ENCODE data around the gene PHF10.

PHF10 gene

DNA sequence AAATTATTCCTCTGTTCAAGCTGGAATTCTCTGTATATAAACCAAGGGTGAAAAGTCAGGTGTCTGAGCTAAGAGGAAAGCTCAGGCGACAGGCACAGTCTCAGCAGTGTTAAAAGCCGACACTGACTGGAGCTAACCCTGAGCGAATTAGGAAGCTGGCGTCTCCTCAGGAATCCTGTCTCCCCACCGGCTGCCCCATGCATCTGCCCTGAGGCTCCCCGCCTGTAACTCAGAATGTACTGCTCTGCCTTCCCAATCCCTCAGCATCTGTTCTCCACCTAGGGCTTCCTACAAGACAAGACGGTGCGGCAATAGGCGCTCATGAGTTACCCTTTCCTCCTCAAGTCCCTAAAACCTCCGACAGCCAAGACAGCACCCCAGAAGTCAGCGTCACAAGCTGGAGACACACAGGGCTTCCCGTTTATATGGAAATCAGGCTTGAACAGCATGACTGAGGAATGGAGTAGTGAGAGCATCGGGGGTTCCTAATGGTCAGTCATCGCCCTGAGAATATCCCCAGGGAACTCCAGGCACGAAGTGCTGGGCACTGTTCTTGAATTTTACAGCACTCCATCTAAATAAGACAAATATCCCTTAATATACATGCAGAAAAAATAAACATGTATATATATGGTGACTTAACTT is 56.0 kb downstream of the PHF10 start:
- Mint-ChIP-seq H3K27ac (no peak overlapping the region), H3K36me3 (peaks cover 14% of the 10 kb centered on the region), H3K9me3 (no peaks in the 10 kb centered on the region), H3K4me3 (no peak overlapping the region), H3K4me1 (no peaks in the 10 kb centered on the region)
- DNase-seq (ENCODE audit: low spot score in 2 of 2) (peak in 1 of 2 donors; percentile 41), ATAC-seq (no peak)

- H3K27ac Mint-ChIP-seq = no peak overlapping the region
- no peak for ATAC-seq
- H3K36me3 Mint-ChIP-seq = peaks cover 14% of the 10 kb centered on the region
- no peak overlapping the region for H3K4me3 Mint-ChIP-seq
- H3K4me1 Mint-ChIP-seq = no peaks in the 10 kb centered on the region
- no peaks in the 10 kb centered on the region for H3K9me3 Mint-ChIP-seq
- DNase-seq (ENCODE audit: low spot score in 2 of 2) = peak in 1 of 2 donors; percentile 28
Observed at GRCh38 chr6:169667716-169668115, 56.6 kb downstream of the PHF10 start.

- H3K27ac Mint-ChIP-seq = peak overlapping the region; percentile 43
Observed at GRCh38 chr6:169666441-169666840, 57.9 kb downstream of the PHF10 start.

GRCh38 chr6:169665289-169665688 is 59.0 kb downstream of the PHF10 start:
- no peak overlapping the region for H3K4me3 Mint-ChIP-seq
- no peak overlapping the region for H3K27ac Mint-ChIP-seq
- ATAC-seq = no peak
- no peaks in the 10 kb centered on the region for H3K4me1 Mint-ChIP-seq
- no peaks in the 10 kb centered on the region for H3K9me3 Mint-ChIP-seq
- peak in 1 of 2 donors; percentile 17 for DNase-seq (ENCODE audit: low spot score in 2 of 2)
- peaks cover 14% of the 10 kb centered on the region for H3K36me3 Mint-ChIP-seq

More at GRCh38 chr6:169666441-169666840, 57.9 kb downstream of the PHF10 start:
- ATAC-seq (no peak), DNase-seq (ENCODE audit: low spot score in 2 of 2) (peak in 1 of 2 donors; percentile 20)
- no peaks in the 10 kb centered on the region for H3K4me1 Mint-ChIP-seq
- H3K4me3 Mint-ChIP-seq = no peak overlapping the region
- peaks cover 14% of the 10 kb centered on the region for H3K36me3 Mint-ChIP-seq
- H3K9me3 Mint-ChIP-seq = no peaks in the 10 kb centered on the region

DNA sequence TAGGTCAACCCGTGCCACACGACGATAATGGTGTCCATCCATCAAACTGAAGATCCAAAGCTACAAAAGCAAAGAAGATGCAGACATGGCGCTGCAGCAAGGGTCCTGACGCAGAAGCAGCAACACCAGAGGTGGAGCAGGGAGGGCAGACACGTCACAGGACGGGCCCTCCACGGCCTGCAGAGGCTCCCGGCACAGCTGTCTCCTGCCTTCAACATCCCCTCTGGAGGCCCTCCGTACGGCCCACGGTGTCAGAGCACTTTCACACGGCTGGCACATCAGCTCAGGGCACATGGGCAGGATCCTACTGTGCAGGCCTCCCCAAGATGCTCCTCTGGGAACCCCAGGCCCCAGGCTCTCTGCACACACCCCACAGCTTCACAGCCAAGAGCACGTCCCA is 60.1 kb downstream of the PHF10 start:
- H3K9me3 Mint-ChIP-seq = no peaks in the 10 kb centered on the region
- peaks cover 14% of the 10 kb centered on the region for H3K36me3 Mint-ChIP-seq
- ATAC-seq (no peak), DNase-seq (ENCODE audit: low spot score in 2 of 2) (peak in 1 of 2 donors; percentile 15)
- H3K27ac Mint-ChIP-seq = no peak overlapping the region
- H3K4me1 Mint-ChIP-seq = peaks cover 6% of the 10 kb centered on the region
- no peak overlapping the region for H3K4me3 Mint-ChIP-seq

DNA sequence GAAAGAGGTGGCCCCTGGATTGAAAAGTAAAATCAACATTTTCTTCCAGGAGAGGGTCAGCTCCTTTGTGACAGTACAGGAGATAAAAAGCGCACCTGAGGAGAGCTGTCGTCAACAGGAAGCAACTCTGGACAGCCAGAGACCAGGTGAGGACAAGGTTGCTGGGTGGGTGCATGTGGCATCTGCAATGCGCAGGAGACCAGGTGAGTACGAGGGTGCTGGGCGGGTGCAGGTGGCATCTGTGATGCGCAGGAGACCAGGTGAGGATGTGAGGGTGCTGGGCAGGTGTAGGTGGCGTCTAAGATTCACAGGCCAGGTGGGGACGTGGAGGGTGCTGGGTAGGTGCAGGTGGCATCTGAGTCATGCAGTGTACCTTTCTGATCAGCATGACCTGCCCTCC is 60.8 kb downstream of the PHF10 start:
- Mint-ChIP-seq H3K4me1 (peaks cover 7% of the 10 kb centered on the region), H3K36me3 (peaks cover 8% of the 10 kb centered on the region), H3K4me3 (no peak overlapping the region), H3K9me3 (no peaks in the 10 kb centered on the region), H3K27ac (no peak overlapping the region)
- DNase-seq (ENCODE audit: low spot score in 2 of 2) (peak in 1 of 2 donors; percentile 33), ATAC-seq (no peak)

DNA sequence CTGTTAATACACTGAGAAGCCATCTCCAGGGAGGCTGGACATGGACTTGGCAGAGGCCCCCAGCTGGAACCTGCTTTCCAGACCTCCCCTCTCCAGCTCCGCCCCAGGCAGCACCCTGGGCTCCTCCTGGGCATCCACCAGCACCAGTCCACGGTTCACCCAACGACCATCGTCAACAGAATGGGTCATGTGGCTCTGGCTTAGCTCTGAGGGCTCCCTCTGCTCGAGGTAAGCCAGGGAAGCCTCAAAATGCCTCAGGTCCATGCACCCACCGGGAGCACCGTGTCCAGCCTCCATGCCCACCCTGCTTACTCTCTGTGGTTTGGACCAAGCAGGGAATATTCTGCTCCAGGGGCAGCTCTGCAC is 62.9 kb downstream of the PHF10 start:
- H3K36me3 Mint-ChIP-seq = peaks cover 6% of the 10 kb centered on the region
- H3K4me1 Mint-ChIP-seq = peaks cover 7% of the 10 kb centered on the region
- no peak overlapping the region for H3K4me3 Mint-ChIP-seq
- DNase-seq (ENCODE audit: low spot score in 2 of 2) (no peak), ATAC-seq (no peak)
- H3K9me3 Mint-ChIP-seq = no peaks in the 10 kb centered on the region
- H3K27ac Mint-ChIP-seq = no peak overlapping the region

GRCh38 chr6:169660751-169661390 is 63.4 kb downstream of the PHF10 start:
- peaks cover 6% of the 10 kb centered on the region for H3K36me3 Mint-ChIP-seq
- ATAC-seq = no peak
- DNase-seq (ENCODE audit: low spot score in 2 of 2) = no peak
- no peaks in the 10 kb centered on the region for H3K9me3 Mint-ChIP-seq
- no peak overlapping the region for H3K27ac Mint-ChIP-seq
- no peak overlapping the region for H3K4me3 Mint-ChIP-seq
- H3K4me1 Mint-ChIP-seq = peaks cover 7% of the 10 kb centered on the region

GRCh38 chr6:169659820-169660610 is 64.3 kb downstream of the PHF10 start:
- no peaks in the 10 kb centered on the region for H3K9me3 Mint-ChIP-seq
- peaks cover 12% of the 10 kb centered on the region for H3K4me1 Mint-ChIP-seq
- peaks cover 6% of the 10 kb centered on the region for H3K36me3 Mint-ChIP-seq
- no peak for DNase-seq (ENCODE audit: low spot score in 2 of 2)
- H3K4me3 Mint-ChIP-seq = no peak overlapping the region
- no peak overlapping the region for H3K27ac Mint-ChIP-seq
- ATAC-seq = no peak

- Mint-ChIP-seq H3K36me3 (peaks cover 6% of the 10 kb centered on the region), H3K9me3 (no peaks in the 10 kb centered on the region), H3K27ac (no peak overlapping the region), H3K4me3 (no peak overlapping the region), H3K4me1 (peaks cover 21% of the 10 kb centered on the region)
- DNase-seq (ENCODE audit: low spot score in 2 of 2) = no peak
- no peak for ATAC-seq
Observed at GRCh38 chr6:169657284-169657610, 67.1 kb downstream of the PHF10 start.

- H3K36me3 Mint-ChIP-seq = peaks cover 6% of the 10 kb centered on the region
- DNase-seq (ENCODE audit: low spot score in 2 of 2) (no peak), ATAC-seq (no peak)
- no peak overlapping the region for H3K4me3 Mint-ChIP-seq
- no peaks in the 10 kb centered on the region for H3K9me3 Mint-ChIP-seq
- peaks cover 21% of the 10 kb centered on the region for H3K4me1 Mint-ChIP-seq
- H3K27ac Mint-ChIP-seq = no peak overlapping the region
Observed at GRCh38 chr6:169656546-169657283, 67.6 kb downstream of the PHF10 start.

DNA sequence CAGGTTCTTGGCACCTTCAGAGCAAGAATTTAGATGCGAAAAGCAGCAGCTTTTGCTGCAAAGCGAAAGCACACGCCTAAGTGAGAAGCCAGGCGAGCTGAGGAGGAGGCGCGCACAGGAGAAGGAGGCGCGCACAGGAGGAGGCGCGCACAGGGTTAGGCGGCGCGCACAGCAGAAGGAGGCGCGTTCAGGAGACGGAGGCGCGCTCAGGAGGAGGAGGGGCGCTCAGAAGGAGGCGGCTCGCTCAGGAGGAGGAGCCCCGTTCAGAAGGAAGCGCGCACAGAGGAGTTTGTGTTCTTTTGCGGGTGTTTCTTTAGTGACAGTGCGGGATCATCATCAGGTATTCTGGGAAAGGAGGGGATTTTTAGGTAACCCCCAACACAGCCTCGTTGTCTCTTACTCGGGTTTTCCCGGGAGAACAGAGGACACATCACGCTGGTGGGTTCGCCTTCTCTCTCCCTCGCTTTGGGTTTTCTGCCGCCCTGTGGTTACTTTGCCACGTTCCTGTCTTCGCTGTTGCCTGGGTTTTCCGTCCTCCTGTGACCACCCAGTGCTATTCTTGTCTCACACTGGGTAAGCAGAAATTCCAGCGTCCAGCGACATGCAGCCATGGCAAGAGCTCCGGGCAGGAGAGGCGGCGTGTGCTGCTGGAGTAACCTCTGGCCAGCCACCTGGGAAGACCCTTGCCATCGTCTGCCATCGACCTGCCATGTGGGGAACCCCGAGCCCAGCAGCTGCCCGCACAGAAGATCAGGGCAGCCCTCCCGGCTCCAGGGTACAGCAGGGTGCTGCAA is 69.5 kb downstream of the PHF10 start:
- Mint-ChIP-seq H3K9me3 (no peaks in the 10 kb centered on the region), H3K36me3 (peaks cover 6% of the 10 kb centered on the region), H3K4me1 (peaks cover 21% of the 10 kb centered on the region), H3K4me3 (peak overlapping the region; percentile 78), H3K27ac (peak overlapping the region; percentile 91)
- peak; percentile 29 to 69 for DNase-seq (ENCODE audit: low spot score in 2 of 2)
- peak; percentile 93 for ATAC-seq

All from stimulated activated effector memory CD8-positive, alpha-beta T cell treated with anti-CD3 and anti-CD28 coated beads, Interleukin-12 subunit alpha, Interleukin-12 subunit beta, amount 100 ng/mL, for 72 hours (primary cell).